ENCODE data around the gene CRYZL1. TPM values are rescaled to one million over a fixed set of nuclear protein-coding genes. Genes with fewer than 3 reads are reported as not detected.

CRYZL1 gene
- total and polyA plus RNA-seq, 4 donors = 37.4 to 63.3 (median 51.0) TPM

DNA sequence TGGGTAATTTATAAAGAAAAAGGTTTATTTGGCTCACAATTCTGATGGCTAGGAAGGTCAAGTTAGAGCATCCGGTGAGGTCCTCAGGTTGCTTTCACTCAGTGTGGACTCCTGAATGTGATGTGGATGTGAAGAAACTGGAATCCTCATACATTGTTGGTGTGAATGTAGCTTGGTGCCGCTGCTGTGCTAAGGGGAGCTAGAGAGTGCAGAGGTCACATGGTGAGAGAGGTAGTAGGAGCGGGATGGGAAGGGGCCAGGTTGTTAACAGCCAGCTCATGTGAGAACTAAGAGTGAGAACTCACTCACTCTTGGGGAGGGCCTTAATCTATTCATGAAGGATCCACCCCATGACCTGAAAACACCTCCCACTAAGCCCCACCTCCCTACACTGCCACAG is 22.6 kb upstream of the CRYZL1 start:
- DNase-seq (ENCODE audit: low read depth in 4 of 6, low spot score in 6 of 6) = no peak
- Histone ChIP-seq H3K27me3 (ENCODE audit: control insufficient read depth, insufficient read depth, low read length) (no peaks in the 10 kb centered on the region), H3K4me1 (ENCODE audit: control insufficient read depth, insufficient read depth, low read length) (peaks cover 10% of the 10 kb centered on the region), H3K4me3 (ENCODE audit: low read depth, low read length) (no peak overlapping the region), H3K27ac (ENCODE audit: low read depth, low read length) (no peak overlapping the region), H3K9me3 (ENCODE audit: control insufficient read depth, insufficient read depth, low read length) (no peaks in the 10 kb centered on the region), H3K36me3 (ENCODE audit: control insufficient read depth, insufficient read depth, low read length) (no peaks in the 10 kb centered on the region)
- WGBS (ENCODE audit: insufficient coverage) = 100% methylated on average over 2 of the region's 3 CpGs

DNA sequence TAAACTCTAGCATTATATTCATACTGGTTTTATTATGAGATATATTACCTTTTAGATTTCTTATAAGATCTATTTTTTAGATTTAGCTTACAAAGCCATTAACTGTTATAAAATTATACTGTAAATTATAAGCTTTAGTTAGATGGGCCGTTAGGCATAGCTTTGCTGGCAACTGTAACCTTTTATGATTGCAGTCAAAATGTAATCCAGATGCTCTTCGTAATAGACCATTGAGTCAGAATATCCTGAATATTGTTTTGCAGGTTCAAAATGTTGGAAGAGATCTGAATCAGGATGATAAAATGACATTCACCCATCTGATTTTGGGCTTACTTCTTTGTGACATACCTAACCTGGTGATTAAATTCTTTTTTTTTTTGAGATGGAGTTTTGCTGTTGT is 21.7 kb upstream of the CRYZL1 start:
- 100% methylated on average over 1 of the region's 2 CpGs for WGBS (ENCODE audit: insufficient coverage)
- no peak for DNase-seq (ENCODE audit: low read depth in 4 of 6, low spot score in 6 of 6)

DNA sequence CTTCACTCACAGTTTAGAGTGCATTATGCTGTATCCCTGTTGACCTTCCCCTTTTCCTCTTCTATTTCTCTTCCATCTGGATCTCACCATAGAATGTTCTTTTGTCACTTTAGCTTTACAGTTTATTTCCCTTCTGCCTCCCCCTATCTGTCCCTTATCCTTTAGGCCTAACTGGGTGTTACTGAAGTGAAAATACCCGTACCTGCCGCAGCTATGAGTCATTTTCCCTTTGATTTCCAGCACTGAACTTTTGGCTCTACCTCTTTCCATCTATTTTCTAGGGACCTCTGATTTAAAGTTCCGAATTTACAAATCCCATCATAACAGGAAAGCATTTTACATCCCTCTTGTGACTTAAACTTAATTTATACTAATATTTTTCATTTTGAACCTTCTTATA is 20.5 kb upstream of the CRYZL1 start:
- Histone ChIP-seq H3K27me3 (ENCODE audit: control insufficient read depth, insufficient read depth, low read length) (no peaks in the 10 kb centered on the region), H3K9me3 (ENCODE audit: control insufficient read depth, insufficient read depth, low read length) (no peaks in the 10 kb centered on the region), H3K36me3 (ENCODE audit: control insufficient read depth, insufficient read depth, low read length) (no peaks in the 10 kb centered on the region), H3K27ac (ENCODE audit: low read depth, low read length) (no peak overlapping the region), H3K4me1 (ENCODE audit: control insufficient read depth, insufficient read depth, low read length) (peaks cover 2% of the 10 kb centered on the region), H3K4me3 (ENCODE audit: low read depth, low read length) (no peak overlapping the region)
- WGBS (ENCODE audit: insufficient coverage) = 100% methylated on average over 2 of the region's 3 CpGs
- no peak for DNase-seq (ENCODE audit: low read depth in 4 of 6, low spot score in 6 of 6)

More for the DNA sequence above, 21.7 kb upstream of the CRYZL1 start:
- no peaks in the 10 kb centered on the region for H3K27me3 ChIP-seq (ENCODE audit: control insufficient read depth, insufficient read depth, low read length)
- no peaks in the 10 kb centered on the region for H3K36me3 ChIP-seq (ENCODE audit: control insufficient read depth, insufficient read depth, low read length)
- no peak overlapping the region for H3K4me3 ChIP-seq (ENCODE audit: low read depth, low read length)
- H3K9me3 ChIP-seq (ENCODE audit: control insufficient read depth, insufficient read depth, low read length) = no peaks in the 10 kb centered on the region
- peaks cover 4% of the 10 kb centered on the region for H3K4me1 ChIP-seq (ENCODE audit: control insufficient read depth, insufficient read depth, low read length)
- no peak overlapping the region for H3K27ac ChIP-seq (ENCODE audit: low read depth, low read length)

GRCh38 chr21:33661146-33661545 is 19.6 kb upstream of the CRYZL1 start:
- Histone ChIP-seq H3K27ac (ENCODE audit: low read depth, low read length) (no peak overlapping the region), H3K27me3 (ENCODE audit: control insufficient read depth, insufficient read depth, low read length) (no peaks in the 10 kb centered on the region), H3K4me3 (ENCODE audit: low read depth, low read length) (no peak overlapping the region), H3K9me3 (ENCODE audit: control insufficient read depth, insufficient read depth, low read length) (no peaks in the 10 kb centered on the region), H3K4me1 (ENCODE audit: control insufficient read depth, insufficient read depth, low read length) (peaks cover 2% of the 10 kb centered on the region), H3K36me3 (ENCODE audit: control insufficient read depth, insufficient read depth, low read length) (no peaks in the 10 kb centered on the region)
- no peak for DNase-seq (ENCODE audit: low read depth in 4 of 6, low spot score in 6 of 6)
- WGBS (ENCODE audit: insufficient coverage) = no CpG with 5 or more reads among the region's 1 CpG

DNA sequence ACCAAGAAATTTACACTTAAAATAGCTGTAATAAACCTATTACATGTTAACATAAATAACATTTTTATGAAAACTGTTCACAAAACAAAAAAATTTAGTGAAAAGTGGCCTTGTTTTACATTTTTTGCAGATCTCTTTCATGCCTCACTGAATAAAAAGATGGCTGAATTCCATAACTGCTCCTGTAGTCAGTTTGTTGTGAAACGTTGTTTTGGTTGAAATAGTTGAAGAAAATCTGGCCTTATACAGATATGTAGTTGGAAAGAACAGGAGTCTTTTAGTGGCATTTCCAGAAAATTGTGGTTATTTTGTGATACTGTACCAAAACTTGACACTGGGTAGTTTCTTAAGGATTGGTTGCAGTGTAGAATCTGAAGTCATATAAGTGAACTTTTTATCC is 18.9 kb upstream of the CRYZL1 start:
- no peak for DNase-seq (ENCODE audit: low read depth in 4 of 6, low spot score in 6 of 6)
- H3K4me3 ChIP-seq (ENCODE audit: low read depth, low read length) = no peak overlapping the region
- no CpG with 5 or more reads among the region's 1 CpG for WGBS (ENCODE audit: insufficient coverage)

GRCh38 chr21:33659568-33659949 is 18.0 kb upstream of the CRYZL1 start:
- peaks cover 2% of the 10 kb centered on the region for H3K4me1 ChIP-seq (ENCODE audit: control insufficient read depth, insufficient read depth, low read length)
- H3K27me3 ChIP-seq (ENCODE audit: control insufficient read depth, insufficient read depth, low read length) = no peaks in the 10 kb centered on the region
- no CpG with 5 or more reads among the region's 1 CpG for WGBS (ENCODE audit: insufficient coverage)
- no peak for DNase-seq (ENCODE audit: low read depth in 4 of 6, low spot score in 6 of 6)
- H3K36me3 ChIP-seq (ENCODE audit: control insufficient read depth, insufficient read depth, low read length) = no peaks in the 10 kb centered on the region
- H3K27ac ChIP-seq (ENCODE audit: low read depth, low read length) = no peak overlapping the region
- no peak overlapping the region for H3K4me3 ChIP-seq (ENCODE audit: low read depth, low read length)
- H3K9me3 ChIP-seq (ENCODE audit: control insufficient read depth, insufficient read depth, low read length) = no peaks in the 10 kb centered on the region

More for the DNA sequence above, 18.9 kb upstream of the CRYZL1 start:
- Histone ChIP-seq H3K4me1 (ENCODE audit: control insufficient read depth, insufficient read depth, low read length) (peaks cover 2% of the 10 kb centered on the region), H3K9me3 (ENCODE audit: control insufficient read depth, insufficient read depth, low read length) (no peaks in the 10 kb centered on the region), H3K27ac (ENCODE audit: low read depth, low read length) (no peak overlapping the region), H3K27me3 (ENCODE audit: control insufficient read depth, insufficient read depth, low read length) (no peaks in the 10 kb centered on the region), H3K36me3 (ENCODE audit: control insufficient read depth, insufficient read depth, low read length) (no peaks in the 10 kb centered on the region)

DNA sequence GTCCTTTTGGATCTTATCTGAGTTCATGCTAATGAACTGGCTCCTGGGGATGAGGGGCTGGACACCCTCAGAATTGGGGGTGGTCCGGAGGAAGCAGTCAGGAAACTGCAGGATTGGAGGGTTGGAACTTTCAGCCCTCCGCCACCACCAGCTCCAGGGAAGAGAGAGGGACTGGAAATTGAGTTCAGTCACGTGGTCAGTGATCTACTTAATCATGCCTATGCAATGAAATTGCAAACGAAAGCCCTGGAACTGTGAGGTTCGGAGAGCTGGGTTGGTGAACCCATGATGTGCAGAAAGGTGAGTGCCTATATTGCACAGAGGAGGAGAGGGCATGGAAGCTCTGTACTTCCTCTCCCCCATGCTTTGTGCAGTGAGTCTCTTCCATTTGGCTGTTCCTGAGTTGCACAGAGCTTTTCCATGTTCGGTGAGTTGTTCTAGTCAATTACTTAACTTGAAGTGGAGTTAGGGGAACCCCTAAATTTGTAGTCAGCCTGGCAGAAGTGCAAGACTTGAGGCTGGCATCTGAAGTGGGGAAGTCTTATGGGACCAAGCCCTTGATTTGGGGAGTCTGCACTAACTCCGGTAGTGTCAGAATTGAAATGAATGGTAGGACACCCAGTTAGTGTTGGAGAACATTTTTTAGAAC is 17.5 kb upstream of the CRYZL1 start:
- no peak for DNase-seq (ENCODE audit: low read depth in 4 of 6, low spot score in 6 of 6)
- Histone ChIP-seq H3K4me1 (ENCODE audit: control insufficient read depth, insufficient read depth, low read length) (peaks cover 2% of the 10 kb centered on the region), H3K4me3 (ENCODE audit: low read depth, low read length) (no peak overlapping the region), H3K36me3 (ENCODE audit: control insufficient read depth, insufficient read depth, low read length) (peaks cover under 1% of the 10 kb centered on the region), H3K9me3 (ENCODE audit: control insufficient read depth, insufficient read depth, low read length) (no peaks in the 10 kb centered on the region), H3K27ac (ENCODE audit: low read depth, low read length) (no peak overlapping the region), H3K27me3 (ENCODE audit: control insufficient read depth, insufficient read depth, low read length) (no peaks in the 10 kb centered on the region)
- 81% methylated on average over 5 of the region's 7 CpGs for WGBS (ENCODE audit: insufficient coverage)

GRCh38 chr21:33657124-33657820 is 15.7 kb upstream of the CRYZL1 start:
- H3K4me3 ChIP-seq (ENCODE audit: low read depth, low read length) = no peak overlapping the region
- DNase-seq (ENCODE audit: low read depth in 4 of 6, low spot score in 6 of 6) = no peak
- H3K27me3 ChIP-seq (ENCODE audit: control insufficient read depth, insufficient read depth, low read length) = no peaks in the 10 kb centered on the region
- peaks cover 2% of the 10 kb centered on the region for H3K4me1 ChIP-seq (ENCODE audit: control insufficient read depth, insufficient read depth, low read length)
- WGBS (ENCODE audit: insufficient coverage) = 69% methylated on average over 3 of the region's 8 CpGs
- H3K9me3 ChIP-seq (ENCODE audit: control insufficient read depth, insufficient read depth, low read length) = no peaks in the 10 kb centered on the region
- H3K36me3 ChIP-seq (ENCODE audit: control insufficient read depth, insufficient read depth, low read length) = peaks cover 3% of the 10 kb centered on the region
- no peak overlapping the region for H3K27ac ChIP-seq (ENCODE audit: low read depth, low read length)

DNA sequence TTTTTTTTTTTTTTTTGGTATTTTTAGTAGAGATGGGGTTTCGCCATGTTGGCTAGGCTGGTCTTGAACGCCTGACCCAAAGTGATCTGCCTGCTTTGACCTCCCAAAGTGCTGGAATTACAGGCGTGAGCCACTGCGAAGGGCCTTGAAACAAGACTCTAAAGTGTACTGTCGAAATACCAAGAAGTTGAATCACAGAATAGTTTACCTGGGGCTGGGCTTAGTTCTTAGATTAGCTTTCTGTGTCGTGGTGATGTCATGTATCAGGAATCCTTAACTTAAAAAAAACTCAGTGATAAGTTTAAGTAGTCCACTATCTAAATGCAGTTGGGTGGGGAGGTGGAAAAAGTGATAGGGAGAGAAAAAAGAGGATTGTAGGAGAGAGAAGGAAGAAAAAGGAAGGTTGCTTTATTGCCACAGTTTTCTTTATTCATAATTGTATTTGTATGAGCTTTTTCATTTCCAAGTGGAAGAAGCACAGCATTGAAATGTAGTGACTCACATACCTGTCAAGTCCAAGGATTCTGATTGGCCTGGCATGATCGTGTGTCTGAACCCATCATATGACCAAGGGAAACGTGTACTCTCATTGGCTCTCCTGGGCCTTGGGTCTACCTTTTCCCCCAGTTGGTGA is 14.2 kb upstream of the CRYZL1 start:
- Histone ChIP-seq H3K4me1 (ENCODE audit: control insufficient read depth, insufficient read depth, low read length) (peaks cover 6% of the 10 kb centered on the region), H3K27ac (ENCODE audit: low read depth, low read length) (no peak overlapping the region), H3K4me3 (ENCODE audit: low read depth, low read length) (no peak overlapping the region), H3K27me3 (ENCODE audit: control insufficient read depth, insufficient read depth, low read length) (no peaks in the 10 kb centered on the region), H3K9me3 (ENCODE audit: control insufficient read depth, insufficient read depth, low read length) (no peaks in the 10 kb centered on the region), H3K36me3 (ENCODE audit: control insufficient read depth, insufficient read depth, low read length) (peaks cover 3% of the 10 kb centered on the region)
- WGBS (ENCODE audit: insufficient coverage) = 88% methylated on average over 6 of the region's 8 CpGs
- no peak for DNase-seq (ENCODE audit: low read depth in 4 of 6, low spot score in 6 of 6)

- no peak overlapping the region for H3K4me3 ChIP-seq (ENCODE audit: low read depth, low read length)
- peaks cover 10% of the 10 kb centered on the region for H3K4me1 ChIP-seq (ENCODE audit: control insufficient read depth, insufficient read depth, low read length)
- H3K9me3 ChIP-seq (ENCODE audit: control insufficient read depth, insufficient read depth, low read length) = no peaks in the 10 kb centered on the region
- peaks cover 3% of the 10 kb centered on the region for H3K36me3 ChIP-seq (ENCODE audit: control insufficient read depth, insufficient read depth, low read length)
- 100% methylated on average over 1 of the region's 4 CpGs for WGBS (ENCODE audit: insufficient coverage)
- no peak for DNase-seq (ENCODE audit: low read depth in 4 of 6, low spot score in 6 of 6)
- H3K27me3 ChIP-seq (ENCODE audit: control insufficient read depth, insufficient read depth, low read length) = no peaks in the 10 kb centered on the region
- no peak overlapping the region for H3K27ac ChIP-seq (ENCODE audit: low read depth, low read length)
Observed at GRCh38 chr21:33654412-33654811, 12.9 kb upstream of the CRYZL1 start.
